H1 (cell line): ENCODE data around the gene VPS35. TPM values are rescaled to one million over a fixed set of nuclear protein-coding genes. Genes with fewer than 3 reads are reported as not detected.

ENCODE experiments used
- CHD2 ChIP-seq: IDR thresholded peaks from 2 replicates; pipeline ENCODE4 v1.6.1; 2012; ENCODE audit warnings: low read length, improper control_type of control experiment
- CHD7 ChIP-seq: fragments of 300-600 bp; sonication (generic); IDR thresholded peaks from 2 replicates; pipeline ENCODE4 v1.7.1; 2012; ENCODE audit warnings: low read length, moderate library complexity, mild to moderate bottlenecking, inconsistent platforms; ENCODE audit not compliant: insufficient replicate concordance
- MAFK ChIP-seq: IDR thresholded peaks from 2 replicates; pipeline ENCODE4 v1.6.1; 2012; ENCODE audit warnings: low read depth, mild to moderate bottlenecking, improper control_type of control experiment, low read length
- MAX ChIP-seq: IDR thresholded peaks from 2 replicates; pipeline ENCODE4 v1.6.1; 2012; ENCODE audit warnings: inconsistent platforms
- NANOG ChIP-seq: IDR thresholded peaks from 2 replicates; pipeline ENCODE4 v1.6.1; 2011; ENCODE audit warnings: low read length, low read depth, mild to moderate bottlenecking, inconsistent platforms; ENCODE audit not compliant: insufficient read depth, poor library complexity, severe bottlenecking
- NRF1 ChIP-seq: IDR thresholded peaks from 2 replicates; pipeline ENCODE4 v1.6.1; 2011; ENCODE audit warnings: mild to moderate bottlenecking, low read depth, low read length, improper control_type of control experiment
- SP4 ChIP-seq: IDR thresholded peaks from 2 replicates; pipeline ENCODE4 v1.6.1; 2012; ENCODE audit warnings: low read length, inconsistent platforms
- polyA plus RNA-seq, 7 experiments: library from polyadenylated mRNA; depleted of rRNA in 3 of 7; stranded (reverse) in 5 of 7; unstranded in 2 of 7; fragments of >200 nt in 5 of 7; fragments of 200-250 nt in 2 of 7; gene quantifications; 1 replicate in 5 of 7; 2 replicates in 1 of 7; 4 replicates in 1 of 7; pipeline versions ENCODE4 v1.2.1 to v1.2.3, GENCODE V29; 2011 to 2013; ENCODE audit warnings: missing spikeins in 2 of 7, mixed read lengths in 2 of 7
- total RNA-seq: library from RNA; stranded (reverse); fragmentation: NEBNext Ultra II Directional; extraction: Animal tissue kit (Norgen Biotek cat#: 25700); gene quantifications from 2 replicates; pipeline ENCODE4 v1.2.1, GENCODE V29; 2021

The VPS35 gene
- total and polyA plus RNA-seq, 2 of the 8 experiments (the other 6 are each of a cell fraction or from before 2014, with no cell fraction given), result 10.3 to 66.9 TPM

GRCh38 chr16:46627746-46628145, 61.2 kb downstream of the VPS35 start (continued):
- TF ChIP-seq NANOG (no peak), CHD2 (no peak), CHD7 (no peak), NRF1 (no peak), SP4 (no peak), MAX (no peak), MAFK (no peak)
